ENCODE data around the gene GATD1. TPM values are rescaled to one million over a fixed set of nuclear protein-coding genes. Genes with fewer than 3 reads are reported as not detected.

Gene GATD1
- total and polyA plus RNA-seq, 2 donors (not counting 1 experiment from before 2014, with no cell fraction given): 62.4 to 70.0 TPM

- Mint-ChIP-seq H3K27ac (no peak overlapping the region), H3K4me1 (peaks cover 11% of the 10 kb centered on the region), H3K4me3 (no peak overlapping the region), H3K9me3 (ENCODE audit: insufficient read depth) (no peaks in the 10 kb centered on the region), H3K27me3 (no peaks in the 10 kb centered on the region)
- 97% methylated on average over 13 of the region's 15 CpGs for WGBS (ENCODE audit: insufficient coverage)
- H3K4me2 ChIP-seq (replicated peaks; ENCODE audit: low read depth, low read length, poor library complexity, severe bottlenecking): no peak overlapping the region
- intact Hi-C loops (cut with micrococcal nuclease): no loop called here
- H3K9me3 ChIP-seq (ENCODE audit: control extremely low read depth in 1 of 3, control insufficient read depth in 2 of 3, insufficient read depth in 1 of 3, low read length in 2 of 3): no peaks in the 10 kb centered on the region
- peaks cover 0 to 26% of the 10 kb centered on the region in 2 experiments for H3K36me3 ChIP-seq (replicated peaks in 1 of 2; ENCODE audit: control extremely low read depth in 1 of 2, control insufficient read depth in 1 of 2, extremely low read depth in 1 of 2, insufficient read depth in 2 of 2, low read length in 1 of 2)
- H2AFZ ChIP-seq (ENCODE audit: insufficient read depth, low read depth, low read length, poor library complexity, severe bottlenecking): no peak overlapping the region
- ATAC-seq (ENCODE audit: low read depth) (no peak), DNase-seq (peak; percentile 10)
- no peak overlapping the region for H3K9ac ChIP-seq (ENCODE audit: low read length)
- CTCF ChIA-PET: no interaction called here
- H3K79me2 ChIP-seq (ENCODE audit: control insufficient read depth, insufficient read depth, low read length): peaks cover 44% of the 10 kb centered on the region
- H3K27me3 ChIP-seq (replicated peaks in 1 of 4; ENCODE audit: control extremely low read depth in 1 of 4, control insufficient read depth in 3 of 4, insufficient read depth in 4 of 4, low read length in 3 of 4): no peaks in the 10 kb centered on the region
- H3K27ac ChIP-seq (ENCODE audit: low read length in 2 of 2): no peak overlapping the region
- TF ChIP-seq CTCF (IDR thresholded peaks at IDR 0.05) (no peak), EZH2 (IDR thresholded peaks at IDR 0.05; ENCODE audit: borderline replicate concordance, insufficient read depth, low read depth, low read length, poor library complexity, severe bottlenecking) (no peak)
- H3K4me3 ChIP-seq (ENCODE audit: control extremely low read depth in 1 of 5, extremely low read depth in 1 of 5, insufficient read depth in 1 of 5, low read depth in 2 of 5, low read length in 4 of 5): no peak overlapping the region
- H4K20me1 ChIP-seq (ENCODE audit: control insufficient read depth, insufficient read depth, low read length, poor library complexity, severe bottlenecking): peaks cover 40% of the 10 kb centered on the region
- POLR2A ChIA-PET: no interaction called here
- peaks cover 6 to 15% of the 10 kb centered on the region in 2 donors for H3K4me1 ChIP-seq (ENCODE audit: control insufficient read depth in 2 of 2, insufficient read depth in 2 of 2, low read length in 2 of 2)
These were observed 5.6 kb downstream of the GATD1 start for GRCh38 chr11:771617-772204.

GRCh38 chr11:770642-771616, 6.4 kb downstream of the GATD1 start:
- ChIA-PET POLR2A (no interaction called here), CTCF (no interaction called here)
- peaks cover 33% of the 10 kb centered on the region for H4K20me1 ChIP-seq (ENCODE audit: control insufficient read depth, insufficient read depth, low read length, poor library complexity, severe bottlenecking)
- Mint-ChIP-seq H3K9me3 (ENCODE audit: insufficient read depth) (no peaks in the 10 kb centered on the region), H3K4me1 (peaks cover 6% of the 10 kb centered on the region), H3K4me3 (no peak overlapping the region), H3K27ac (no peak overlapping the region), H3K27me3 (no peaks in the 10 kb centered on the region)
- 96% methylated on average over 27 of the region's 32 CpGs for WGBS (ENCODE audit: insufficient coverage)
- no peaks in the 10 kb centered on the region for H3K9me3 ChIP-seq (ENCODE audit: control extremely low read depth in 1 of 3, control insufficient read depth in 2 of 3, insufficient read depth in 1 of 3, low read length in 2 of 3)
- no peak overlapping the region for H2AFZ ChIP-seq (ENCODE audit: insufficient read depth, low read depth, low read length, poor library complexity, severe bottlenecking)
- peaks cover 0 to 7% of the 10 kb centered on the region in 2 donors for H3K4me1 ChIP-seq (ENCODE audit: control insufficient read depth in 2 of 2, insufficient read depth in 2 of 2, low read length in 2 of 2)
- peaks cover 36% of the 10 kb centered on the region for H3K79me2 ChIP-seq (ENCODE audit: control insufficient read depth, insufficient read depth, low read length)
- peaks cover 0 to 26% of the 10 kb centered on the region in 2 experiments for H3K36me3 ChIP-seq (replicated peaks in 1 of 2; ENCODE audit: control extremely low read depth in 1 of 2, control insufficient read depth in 1 of 2, extremely low read depth in 1 of 2, insufficient read depth in 2 of 2, low read length in 1 of 2)
- ATAC-seq (ENCODE audit: low read depth): no peak
- intact Hi-C loops (cut with micrococcal nuclease): no loop called here
- no peak overlapping the region for H3K4me3 ChIP-seq (ENCODE audit: control extremely low read depth in 1 of 5, extremely low read depth in 1 of 5, insufficient read depth in 1 of 5, low read depth in 2 of 5, low read length in 4 of 5)
- no peak for DNase-seq
- no peak overlapping the region for H3K9ac ChIP-seq (ENCODE audit: low read length)
- TF ChIP-seq CTCF (IDR thresholded peaks at IDR 0.05): no peak
- no peak for TF ChIP-seq EZH2 (IDR thresholded peaks at IDR 0.05; ENCODE audit: borderline replicate concordance, insufficient read depth, low read depth, low read length, poor library complexity, severe bottlenecking)
- H3K27me3 ChIP-seq (replicated peaks in 1 of 4; ENCODE audit: control extremely low read depth in 1 of 4, control insufficient read depth in 3 of 4, insufficient read depth in 4 of 4, low read length in 3 of 4): no peaks in the 10 kb centered on the region
- H3K4me2 ChIP-seq (replicated peaks; ENCODE audit: low read depth, low read length, poor library complexity, severe bottlenecking): no peak overlapping the region
- H3K27ac ChIP-seq (ENCODE audit: low read length in 2 of 2): no peak overlapping the region
